HFFc6 (cell line): ENCODE measurements around the gene SCUBE3. TPM values are rescaled to one million over a fixed set of nuclear protein-coding genes. Genes with fewer than 3 reads are reported as not detected.

Source experiments
- DNase-seq: peaks from one replicate; pipeline ENCODE4 v3.0.0-alpha.2; 2018
- H3K27ac Mint-ChIP-seq: 2 replicates; pipeline ENCODE4 v1.8.0; 2020; ENCODE audit warnings: mild to moderate bottlenecking, mixed read lengths
- H3K27me3 Mint-ChIP-seq: 2 replicates; pipeline ENCODE4 v1.8.0; 2021; ENCODE audit warnings: mild to moderate bottlenecking, moderate library complexity, mixed read lengths; ENCODE audit not compliant: insufficient read depth
- H3K36me3 Mint-ChIP-seq: 2 replicates; pipeline ENCODE4 v1.8.0; 2021; ENCODE audit warnings: low read depth, mixed read lengths
- H3K4me1 Mint-ChIP-seq: 2 replicates; pipeline ENCODE4 v1.8.0; 2020; ENCODE audit warnings: low read depth, mixed read lengths
- H3K4me3 Mint-ChIP-seq: 2 replicates; pipeline ENCODE4 v1.8.0; 2020; ENCODE audit warnings: mild to moderate bottlenecking, moderate library complexity, mixed read lengths
- H3K9me3 Mint-ChIP-seq: 2 replicates; pipeline ENCODE4 v1.8.0; 2020; ENCODE audit warnings: mild to moderate bottlenecking, mixed read lengths
- total RNA-seq, 6 experiments: library from RNA; stranded (reverse); fragmentation: NEBNext Ultra II Directional; extraction: Animal tissue kit (Norgen Biotek cat#: 25700); gene quantifications; 2 replicates in 1 of 6; 3 replicates in 5 of 6; pipeline ENCODE4 v1.2.3, GENCODE V29; 2021
- TF ChIP-seq, protein P1 (sequence below): fragments of 200-600 bp; sonication (generic); IDR thresholded peaks from 2 replicates; pipeline ENCODE4 v1.5.0; 2021; ENCODE audit warnings: antibody characterized with exemption, mild to moderate bottlenecking

SCUBE3 gene
- total RNA-seq, 6 experiments from 2014 or later: 37.0 to 75.0 (median 44.3) TPM

DNA sequence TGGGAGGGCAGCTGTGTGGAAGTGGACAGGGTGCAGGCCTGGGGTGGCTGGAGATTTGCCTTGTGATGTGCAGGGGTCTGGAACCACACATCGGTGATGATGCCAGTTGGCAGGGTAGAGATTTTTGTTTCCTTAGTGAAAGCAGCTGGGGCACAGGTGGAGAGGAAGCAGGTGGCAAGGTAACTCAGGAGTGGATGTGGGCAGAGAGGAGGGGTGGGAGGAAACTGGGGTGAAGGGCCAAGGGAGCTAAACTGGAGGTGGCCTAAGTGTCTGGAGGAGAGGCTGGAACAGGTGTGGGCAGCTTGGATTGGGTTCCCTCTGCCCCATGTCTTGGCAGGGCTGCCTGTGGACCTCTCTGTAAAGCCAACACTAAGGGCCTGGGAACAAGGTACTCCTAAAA, 4.7 kb upstream of the SCUBE3 start:
- H3K4me3 Mint-ChIP-seq: no peak overlapping the region
- no peak for DNase-seq
- no peak overlapping the region for H3K27ac Mint-ChIP-seq
- H3K27me3 Mint-ChIP-seq: peaks cover 3% of the 10 kb centered on the region
- TF ChIP-seq, protein P1, sequence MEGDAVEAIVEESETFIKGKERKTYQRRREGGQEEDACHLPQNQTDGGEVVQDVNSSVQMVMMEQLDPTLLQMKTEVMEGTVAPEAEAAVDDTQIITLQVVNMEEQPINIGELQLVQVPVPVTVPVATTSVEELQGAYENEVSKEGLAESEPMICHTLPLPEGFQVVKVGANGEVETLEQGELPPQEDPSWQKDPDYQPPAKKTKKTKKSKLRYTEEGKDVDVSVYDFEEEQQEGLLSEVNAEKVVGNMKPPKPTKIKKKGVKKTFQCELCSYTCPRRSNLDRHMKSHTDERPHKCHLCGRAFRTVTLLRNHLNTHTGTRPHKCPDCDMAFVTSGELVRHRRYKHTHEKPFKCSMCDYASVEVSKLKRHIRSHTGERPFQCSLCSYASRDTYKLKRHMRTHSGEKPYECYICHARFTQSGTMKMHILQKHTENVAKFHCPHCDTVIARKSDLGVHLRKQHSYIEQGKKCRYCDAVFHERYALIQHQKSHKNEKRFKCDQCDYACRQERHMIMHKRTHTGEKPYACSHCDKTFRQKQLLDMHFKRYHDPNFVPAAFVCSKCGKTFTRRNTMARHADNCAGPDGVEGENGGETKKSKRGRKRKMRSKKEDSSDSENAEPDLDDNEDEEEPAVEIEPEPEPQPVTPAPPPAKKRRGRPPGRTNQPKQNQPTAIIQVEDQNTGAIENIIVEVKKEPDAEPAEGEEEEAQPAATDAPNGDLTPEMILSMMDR: no peak
- peaks cover 45% of the 10 kb centered on the region for H3K4me1 Mint-ChIP-seq
- no peaks in the 10 kb centered on the region for H3K36me3 Mint-ChIP-seq
- no peaks in the 10 kb centered on the region for H3K9me3 Mint-ChIP-seq

DNA sequence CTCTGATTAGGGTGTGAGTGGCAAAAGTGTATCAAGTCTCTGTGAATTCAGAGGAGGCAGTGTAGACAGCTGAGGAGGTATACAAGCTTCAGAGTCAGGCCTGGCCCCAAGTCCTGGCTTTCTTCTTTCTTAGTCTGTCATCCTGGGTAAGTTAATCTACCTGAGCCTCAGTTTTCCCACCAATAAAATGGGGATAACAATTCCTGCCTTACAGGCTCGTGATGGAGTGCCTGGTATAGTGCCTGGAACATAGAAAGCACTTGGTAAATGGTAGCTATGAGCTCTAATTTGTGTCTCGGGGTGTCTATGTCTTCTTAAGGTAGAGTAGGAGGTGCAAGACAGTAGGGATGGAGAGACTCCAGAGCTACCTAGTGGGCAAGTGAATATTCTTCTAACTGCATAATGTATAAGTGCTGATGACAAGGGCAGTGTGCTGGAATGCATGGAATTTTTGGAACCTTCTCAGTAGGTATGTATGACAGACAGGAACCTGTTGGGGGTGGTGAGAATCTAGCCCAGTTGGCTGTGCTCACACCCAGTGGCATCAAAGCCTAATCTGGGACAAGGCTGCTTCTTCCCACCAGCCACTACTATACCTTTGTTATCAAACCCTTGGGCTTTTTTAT, 4.0 kb upstream of the SCUBE3 start:
- no peak overlapping the region for H3K27ac Mint-ChIP-seq
- DNase-seq: no peak
- no peaks in the 10 kb centered on the region for H3K36me3 Mint-ChIP-seq
- peaks cover 3% of the 10 kb centered on the region for H3K27me3 Mint-ChIP-seq
- peaks cover 39% of the 10 kb centered on the region for H3K4me1 Mint-ChIP-seq
- TF ChIP-seq, protein P1: no peak
- H3K4me3 Mint-ChIP-seq: no peak overlapping the region
- no peaks in the 10 kb centered on the region for H3K9me3 Mint-ChIP-seq

DNA sequence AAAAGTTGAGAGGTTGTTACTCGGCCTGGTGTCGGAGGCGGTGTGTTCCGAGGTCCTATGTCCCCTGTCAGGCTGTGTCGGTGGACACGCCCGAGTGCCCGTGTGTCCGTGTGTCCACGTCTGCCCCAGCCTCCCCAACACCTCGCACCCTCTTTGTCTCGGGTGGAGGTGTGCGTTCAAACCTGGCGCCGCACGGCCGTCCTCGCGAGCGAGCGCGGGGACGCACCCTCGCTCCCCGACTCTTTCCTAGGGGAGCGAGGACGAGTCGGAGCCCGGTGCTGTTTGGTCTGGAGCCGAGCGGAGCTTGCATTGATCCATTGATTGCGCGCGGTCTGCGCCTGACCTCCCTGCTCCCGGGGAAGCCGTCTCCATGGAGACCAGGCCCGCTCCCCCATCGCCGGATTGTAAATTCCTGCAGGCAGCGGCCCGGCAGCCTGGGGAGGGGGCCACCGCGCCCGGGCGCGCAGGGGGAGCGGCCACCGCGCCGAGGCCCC, 411 bp upstream of the SCUBE3 start:
- peak overlapping the region; percentile 84 for H3K4me3 Mint-ChIP-seq
- DNase-seq: no peak
- TF ChIP-seq, protein P1: no peak
- H3K4me1 Mint-ChIP-seq: peaks cover 48% of the 10 kb centered on the region
- no peaks in the 10 kb centered on the region for H3K9me3 Mint-ChIP-seq
- H3K36me3 Mint-ChIP-seq: peaks cover 3% of the 10 kb centered on the region; the same call in 1 of the 2 replicates
- H3K27me3 Mint-ChIP-seq: peaks cover 3% of the 10 kb centered on the region
- H3K27ac Mint-ChIP-seq: no peak overlapping the region

DNA sequence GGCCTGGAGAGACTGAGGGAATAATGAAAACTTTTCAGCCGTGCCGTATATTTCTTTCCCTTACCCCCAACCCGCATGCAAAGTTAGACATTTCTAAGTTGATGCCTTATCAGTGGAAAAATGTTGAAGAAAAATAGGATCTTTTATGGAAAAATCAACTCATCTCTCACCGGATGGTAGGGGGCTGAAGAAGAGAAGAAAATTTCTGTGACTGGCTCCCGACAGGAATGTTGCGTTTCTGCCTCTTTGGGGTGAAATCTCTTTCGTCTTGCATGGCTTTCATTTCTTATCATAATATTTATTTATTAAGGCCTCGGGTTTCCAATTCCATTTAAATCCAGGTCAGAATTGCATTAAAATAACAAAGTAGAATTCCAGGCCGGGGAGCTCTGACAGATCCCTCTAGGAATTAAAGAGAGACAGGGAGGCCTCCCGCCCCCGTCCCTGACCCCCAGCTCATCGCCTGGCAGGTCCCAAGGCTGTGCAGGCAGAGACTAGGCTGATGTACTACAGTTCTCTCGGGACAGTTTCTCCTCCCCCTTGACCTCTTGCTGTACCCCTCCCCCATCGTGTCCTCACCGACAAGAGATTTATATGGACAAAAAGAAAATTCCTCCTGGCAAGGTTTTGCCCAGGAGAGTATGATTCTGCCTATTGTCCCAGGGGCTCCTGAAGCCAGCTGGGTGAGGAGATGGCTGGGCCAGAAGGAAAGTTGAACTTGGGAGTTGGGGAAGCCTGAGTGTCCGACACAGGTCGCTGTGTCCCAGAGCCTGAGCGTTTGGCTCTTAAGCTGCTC, 1.3 kb downstream of the SCUBE3 start:
- peaks cover 3% of the 10 kb centered on the region for H3K27me3 Mint-ChIP-seq
- H3K4me1 Mint-ChIP-seq: peaks cover 60% of the 10 kb centered on the region

DNA sequence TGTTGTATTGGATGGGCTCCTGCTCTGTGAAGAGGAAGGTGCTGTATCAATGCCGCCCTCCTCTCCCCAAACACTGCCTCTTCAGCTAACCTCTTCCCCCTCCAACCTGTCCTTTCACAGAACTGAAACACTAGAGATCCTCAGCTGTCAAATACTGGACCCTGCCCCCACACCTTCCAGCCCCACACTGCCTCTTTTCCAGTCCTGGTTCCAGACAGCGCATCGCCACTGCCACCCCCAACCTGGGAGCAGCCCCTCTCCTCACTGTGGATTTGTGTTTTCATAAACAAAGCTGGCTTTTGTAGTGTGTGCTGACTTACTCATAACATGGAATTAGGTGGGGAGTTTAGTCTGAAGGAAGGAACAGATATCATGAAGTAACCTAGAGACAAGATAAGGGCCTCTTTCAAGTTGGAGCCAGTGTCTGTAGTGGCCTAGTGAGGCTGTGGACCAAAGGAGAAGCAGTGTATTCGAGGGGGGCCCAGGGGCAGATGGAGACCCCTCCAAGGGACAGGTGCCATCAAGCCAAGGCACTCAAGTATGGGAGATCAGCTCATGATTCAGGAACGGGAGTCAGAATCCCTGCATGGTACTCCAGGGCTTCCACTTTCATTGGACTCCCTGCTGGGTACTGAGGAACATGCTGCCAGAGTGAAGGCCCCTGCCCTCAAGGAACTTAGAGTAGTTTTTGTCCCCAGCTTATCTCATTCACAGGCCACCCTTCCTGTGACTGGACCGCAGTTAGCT, 2.1 kb downstream of the SCUBE3 start:
- H3K27ac Mint-ChIP-seq: peak overlapping the region; percentile 27; the same call in 1 of the 2 replicates
- peaks cover 3% of the 10 kb centered on the region for H3K27me3 Mint-ChIP-seq
- DNase-seq: no peak
- H3K9me3 Mint-ChIP-seq: no peaks in the 10 kb centered on the region
- peak overlapping the region; percentile 86 for H3K4me3 Mint-ChIP-seq
- peaks cover 68% of the 10 kb centered on the region for H3K4me1 Mint-ChIP-seq
- peaks cover 3% of the 10 kb centered on the region; the same call in 1 of the 2 replicates for H3K36me3 Mint-ChIP-seq
- TF ChIP-seq, protein P1: no peak

More for the DNA sequence above, 1.3 kb downstream of the SCUBE3 start:
- Mint-ChIP-seq H3K27ac (peak overlapping the region; percentile 34), H3K4me3 (peak overlapping the region; percentile 86), H3K36me3 (peaks cover 3% of the 10 kb centered on the region; the same call in 1 of the 2 replicates), H3K9me3 (no peaks in the 10 kb centered on the region)
- no peak for DNase-seq
- TF ChIP-seq, protein P1: no peak
